Effector memory CD4-positive, alpha-beta T cell (primary cell): ENCODE measurements around the gene MPHOSPH10.
"Not testable (repeated sequence)": the region's sequence is repeated elsewhere in the genome, so short reads cannot be mapped to it uniquely, and the experiment has no call there.

Experiments used
- DNase-seq, 3 donors: peaks; one replicate each; pipeline ENCODE4 v3.0.0-alpha.2; 2020
- H3K27ac ChIP-seq: 2 replicates; pipeline ENCODE4 v1.7.0; 2013; ENCODE audit warnings: mild to moderate bottlenecking, low read length, moderate library complexity; ENCODE audit not compliant: insufficient read depth, poor library complexity, severe bottlenecking
- H3K27me3 ChIP-seq: replicated peaks from 2 replicates; pipeline ENCODE4 v1.7.0; 2013; ENCODE audit warnings: mild to moderate bottlenecking, low read length; ENCODE audit not compliant: insufficient read depth, control insufficient read depth, poor library complexity, severe bottlenecking
- H3K36me3 ChIP-seq: 2 replicates; pipeline ENCODE4 v1.7.0; 2013; ENCODE audit warnings: mild to moderate bottlenecking, low read length, moderate library complexity; ENCODE audit not compliant: control insufficient read depth, insufficient read depth
- H3K4me1 ChIP-seq: 2 replicates; pipeline ENCODE4 v1.7.0; 2013; ENCODE audit warnings: low read length, mild to moderate bottlenecking; ENCODE audit not compliant: control insufficient read depth, insufficient read depth, poor library complexity, severe bottlenecking
- H3K4me3 ChIP-seq: 2 replicates; pipeline ENCODE4 v1.7.0; 2013; ENCODE audit warnings: low read length, low read depth, mild to moderate bottlenecking; ENCODE audit not compliant: insufficient read depth, poor library complexity, severe bottlenecking
- H3K9me3 ChIP-seq: 2 replicates; pipeline ENCODE4 v1.7.0; 2013; ENCODE audit warnings: mild to moderate bottlenecking, low read length, moderate library complexity; ENCODE audit not compliant: control insufficient read depth

The MPHOSPH10 gene

DNA sequence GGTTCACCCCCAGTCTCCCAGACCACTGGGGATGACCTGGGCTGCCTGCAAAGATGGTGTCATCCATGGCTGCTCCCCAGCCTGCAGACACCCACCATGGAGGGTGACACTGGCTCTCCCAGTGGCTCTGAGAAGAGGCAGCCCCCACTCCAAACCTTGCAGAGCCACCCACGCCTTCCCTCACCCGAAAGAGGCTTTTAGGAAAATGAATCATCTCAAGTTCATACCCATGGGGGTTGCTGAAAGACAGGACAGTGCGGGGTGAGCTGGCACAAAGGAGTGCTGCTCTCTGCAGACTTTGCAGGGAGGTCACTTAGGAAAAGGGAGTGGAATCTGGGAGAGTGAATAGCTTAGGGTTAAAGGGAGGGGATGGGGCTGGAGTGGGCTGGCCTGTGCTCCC, 36.4 kb downstream of the MPHOSPH10 start:
- Histone ChIP-seq H3K27me3 (no peaks in the 10 kb centered on the region), H3K36me3 (no peaks in the 10 kb centered on the region), H3K9me3 (no peaks in the 10 kb centered on the region), H3K27ac (no peak overlapping the region), H3K4me1 (no peaks in the 10 kb centered on the region), H3K4me3 (no peak overlapping the region)
- no peak for DNase-seq

DNA sequence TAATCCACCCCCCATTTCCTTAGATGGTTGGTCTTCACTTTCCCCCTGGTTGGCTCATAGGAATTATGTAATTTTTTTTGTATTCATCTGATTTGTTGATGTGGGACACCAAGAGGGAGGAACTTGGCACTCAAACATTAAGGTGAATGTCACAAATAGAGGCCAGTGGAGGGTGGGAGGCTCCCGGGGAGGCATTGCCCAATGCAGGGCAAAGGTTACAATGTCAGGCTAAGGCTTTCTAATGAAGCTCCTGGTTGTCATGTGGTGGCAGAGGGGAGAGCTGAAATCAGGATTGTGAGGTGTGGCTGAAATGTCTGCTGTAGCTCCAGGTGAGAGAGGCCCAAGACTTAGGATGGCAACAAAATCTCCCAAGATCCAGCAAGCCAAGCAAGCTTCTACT, 42.7 kb downstream of the MPHOSPH10 start:
- H3K9me3 ChIP-seq = no peaks in the 10 kb centered on the region
- H3K27me3 ChIP-seq = no peaks in the 10 kb centered on the region
- H3K4me3 ChIP-seq = no peak overlapping the region
- H3K4me1 ChIP-seq = no peaks in the 10 kb centered on the region
- no peak for DNase-seq
- H3K27ac ChIP-seq = no peak overlapping the region
- no peaks in the 10 kb centered on the region for H3K36me3 ChIP-seq

GRCh38 chr2:71174207-71174606, 43.8 kb downstream of the MPHOSPH10 start:
- Histone ChIP-seq H3K9me3 (no peaks in the 10 kb centered on the region), H3K4me1 (no peaks in the 10 kb centered on the region)
- DNase-seq = no peak

GRCh38 chr2:71178836-71179235, 48.4 kb downstream of the MPHOSPH10 start:
- not testable (repeated sequence) for H3K4me1 ChIP-seq, DNase-seq, H3K4me3 ChIP-seq

More at GRCh38 chr2:71174207-71174606, 43.8 kb downstream of the MPHOSPH10 start:
- Histone ChIP-seq H3K27ac (no peak overlapping the region), H3K4me3 (no peak overlapping the region), H3K36me3 (no peaks in the 10 kb centered on the region), H3K27me3 (no peaks in the 10 kb centered on the region)

GRCh38 chr2:71181316-71181715, 50.9 kb downstream of the MPHOSPH10 start:
- no peaks in the 10 kb centered on the region for H3K9me3 ChIP-seq
- no peak for DNase-seq
- no peaks in the 10 kb centered on the region for H3K4me1 ChIP-seq
- H3K4me3 ChIP-seq = no peak overlapping the region
- no peaks in the 10 kb centered on the region for H3K36me3 ChIP-seq
- H3K27ac ChIP-seq = no peak overlapping the region
- no peaks in the 10 kb centered on the region for H3K27me3 ChIP-seq

More at GRCh38 chr2:71178836-71179235, 48.4 kb downstream of the MPHOSPH10 start:
- not testable (repeated sequence) for H3K27ac ChIP-seq, H3K9me3 ChIP-seq, H3K36me3 ChIP-seq, H3K27me3 ChIP-seq

- not testable (repeated sequence) for H3K9me3 ChIP-seq, DNase-seq, H3K27me3 ChIP-seq, H3K27ac ChIP-seq, H3K4me1 ChIP-seq, H3K4me3 ChIP-seq, H3K36me3 ChIP-seq
Measured at GRCh38 chr2:71183306-71184115, 53.1 kb downstream of the MPHOSPH10 start.

GRCh38 chr2:71186973-71187372, 56.5 kb downstream of the MPHOSPH10 start:
- Histone ChIP-seq H3K36me3 (no peaks in the 10 kb centered on the region), H3K27me3 (no peaks in the 10 kb centered on the region), H3K4me3 (no peak overlapping the region), H3K4me1 (no peaks in the 10 kb centered on the region), H3K27ac (no peak overlapping the region), H3K9me3 (no peaks in the 10 kb centered on the region)
- DNase-seq = no peak

DNA sequence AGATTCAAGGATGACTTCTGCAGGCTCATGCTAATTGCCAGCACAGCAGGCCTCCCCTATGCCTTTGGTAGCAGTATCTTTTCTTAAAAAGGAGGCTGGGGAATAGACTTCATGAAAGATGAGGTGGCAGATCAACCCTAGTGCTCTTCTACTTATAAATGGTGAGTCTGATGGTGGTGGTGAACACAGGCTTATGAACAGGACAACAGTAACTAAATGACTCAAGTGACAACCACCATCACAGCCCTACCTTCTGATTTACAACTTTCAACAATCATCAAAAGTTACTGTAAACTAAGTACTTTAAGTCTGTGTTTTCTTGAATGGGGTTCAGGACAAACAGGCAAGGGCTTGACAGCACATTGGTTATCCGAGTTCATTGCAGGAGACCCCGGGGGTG, 57.2 kb downstream of the MPHOSPH10 start:
- no peaks in the 10 kb centered on the region for H3K9me3 ChIP-seq
- H3K27ac ChIP-seq = no peak overlapping the region
- DNase-seq = no peak

DNA sequence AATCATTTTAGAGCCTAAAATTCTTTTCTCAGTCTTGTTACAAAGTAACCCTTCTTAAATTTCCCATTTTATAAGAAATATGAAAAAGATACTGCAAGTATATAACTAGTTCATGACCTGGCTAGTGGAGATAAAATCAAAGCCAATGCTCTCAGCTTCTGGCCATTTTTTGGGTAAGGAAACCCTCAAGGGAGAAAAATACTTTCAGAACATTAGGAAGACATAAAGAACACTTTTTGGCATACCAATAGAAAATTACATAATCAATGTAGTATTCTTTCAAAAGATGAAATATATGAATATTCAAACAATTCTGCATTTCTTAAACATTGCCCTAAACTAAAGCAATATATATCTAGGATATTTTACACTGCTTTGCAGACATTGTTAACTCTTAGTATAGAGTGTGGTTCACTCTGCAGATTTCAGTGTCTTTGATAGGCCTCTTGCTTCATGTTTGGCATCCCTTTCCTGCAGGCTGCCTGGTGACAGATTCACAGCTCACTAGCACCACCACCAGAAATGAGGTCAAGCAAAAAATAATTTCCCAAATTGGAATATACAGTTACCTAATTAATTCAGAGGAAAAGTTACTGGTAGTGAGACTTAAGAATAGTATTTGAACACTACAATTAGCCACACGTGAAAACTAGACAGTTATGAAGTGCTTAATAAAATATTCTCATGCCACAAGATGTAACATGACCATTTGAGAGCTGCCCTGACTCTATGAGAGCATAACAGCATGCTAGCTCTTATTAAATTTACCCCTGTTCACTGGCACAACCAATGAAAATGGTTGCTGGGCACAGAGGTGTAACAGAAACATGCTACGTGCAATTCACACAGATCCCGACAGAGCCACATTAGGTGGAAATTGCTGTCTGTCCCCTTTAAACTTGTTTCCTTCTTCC, 60.5 kb downstream of the MPHOSPH10 start:
- Histone ChIP-seq H3K4me3 (no peak overlapping the region), H3K36me3 (no peaks in the 10 kb centered on the region), H3K27ac (no peak overlapping the region), H3K27me3 (no peaks in the 10 kb centered on the region), H3K4me1 (no peaks in the 10 kb centered on the region), H3K9me3 (no peaks in the 10 kb centered on the region)
- DNase-seq = no peak

More for the DNA sequence above, 57.2 kb downstream of the MPHOSPH10 start:
- H3K36me3 ChIP-seq = no peaks in the 10 kb centered on the region
- H3K4me3 ChIP-seq = no peak overlapping the region
- H3K27me3 ChIP-seq = no peaks in the 10 kb centered on the region
- no peaks in the 10 kb centered on the region for H3K4me1 ChIP-seq

GRCh38 chr2:71191570-71191943, 61.1 kb downstream of the MPHOSPH10 start:
- H3K27me3 ChIP-seq = no peaks in the 10 kb centered on the region
- no peaks in the 10 kb centered on the region for H3K9me3 ChIP-seq
- no peak overlapping the region for H3K27ac ChIP-seq
- H3K4me1 ChIP-seq = no peaks in the 10 kb centered on the region
- no peaks in the 10 kb centered on the region for H3K36me3 ChIP-seq
- DNase-seq = no peak
- no peak overlapping the region for H3K4me3 ChIP-seq
